ENCODE measurements around the gene FIBIN.

The FIBIN gene

DNA sequence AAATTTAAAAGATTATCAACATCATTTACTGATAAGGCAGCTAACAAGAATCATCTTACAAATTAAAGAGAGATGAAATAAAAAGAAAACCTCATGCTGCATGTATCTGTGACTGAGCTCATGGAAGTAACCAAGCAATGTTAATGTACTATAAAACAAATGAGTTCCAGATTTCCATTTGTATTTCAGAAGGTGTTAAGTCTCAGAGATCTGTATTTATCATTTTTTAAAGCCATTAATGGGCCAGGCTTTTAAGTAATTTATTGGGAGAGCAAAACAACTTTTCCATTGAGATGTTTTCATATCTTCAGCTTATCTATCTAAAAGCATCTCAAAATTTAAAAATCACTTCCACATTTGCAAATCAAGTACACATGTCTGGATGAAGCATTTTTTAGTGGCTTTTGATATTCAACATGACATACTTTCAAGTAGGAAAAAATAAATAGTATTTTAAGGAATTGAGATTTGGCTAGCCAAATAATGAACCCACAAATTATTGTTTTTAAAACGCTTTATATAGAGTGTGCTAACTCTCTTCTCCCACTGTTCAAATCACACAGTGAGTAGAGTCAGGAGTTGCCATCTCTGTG is 28.8 kb downstream of the FIBIN start:
- POLR2A ChIA-PET: no interaction called here
- TF ChIP-seq, protein P1, sequence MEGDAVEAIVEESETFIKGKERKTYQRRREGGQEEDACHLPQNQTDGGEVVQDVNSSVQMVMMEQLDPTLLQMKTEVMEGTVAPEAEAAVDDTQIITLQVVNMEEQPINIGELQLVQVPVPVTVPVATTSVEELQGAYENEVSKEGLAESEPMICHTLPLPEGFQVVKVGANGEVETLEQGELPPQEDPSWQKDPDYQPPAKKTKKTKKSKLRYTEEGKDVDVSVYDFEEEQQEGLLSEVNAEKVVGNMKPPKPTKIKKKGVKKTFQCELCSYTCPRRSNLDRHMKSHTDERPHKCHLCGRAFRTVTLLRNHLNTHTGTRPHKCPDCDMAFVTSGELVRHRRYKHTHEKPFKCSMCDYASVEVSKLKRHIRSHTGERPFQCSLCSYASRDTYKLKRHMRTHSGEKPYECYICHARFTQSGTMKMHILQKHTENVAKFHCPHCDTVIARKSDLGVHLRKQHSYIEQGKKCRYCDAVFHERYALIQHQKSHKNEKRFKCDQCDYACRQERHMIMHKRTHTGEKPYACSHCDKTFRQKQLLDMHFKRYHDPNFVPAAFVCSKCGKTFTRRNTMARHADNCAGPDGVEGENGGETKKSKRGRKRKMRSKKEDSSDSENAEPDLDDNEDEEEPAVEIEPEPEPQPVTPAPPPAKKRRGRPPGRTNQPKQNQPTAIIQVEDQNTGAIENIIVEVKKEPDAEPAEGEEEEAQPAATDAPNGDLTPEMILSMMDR (IDR thresholded peaks at IDR 0.05; ENCODE audit: insufficient read depth, low read length, missing control alignments): no peak
- H3K4me3 ChIP-seq (ENCODE audit: low read depth, low read length): no peak overlapping the region
- DNase-seq (ENCODE audit: low read depth, low spot score): no peak
- CTCF ChIA-PET: interaction anchor here (0.8 kb wide), 1 partner anchor 38 kb away, joined by 4 read pairs; no protein-coding TSS in a partner anchor

DNA sequence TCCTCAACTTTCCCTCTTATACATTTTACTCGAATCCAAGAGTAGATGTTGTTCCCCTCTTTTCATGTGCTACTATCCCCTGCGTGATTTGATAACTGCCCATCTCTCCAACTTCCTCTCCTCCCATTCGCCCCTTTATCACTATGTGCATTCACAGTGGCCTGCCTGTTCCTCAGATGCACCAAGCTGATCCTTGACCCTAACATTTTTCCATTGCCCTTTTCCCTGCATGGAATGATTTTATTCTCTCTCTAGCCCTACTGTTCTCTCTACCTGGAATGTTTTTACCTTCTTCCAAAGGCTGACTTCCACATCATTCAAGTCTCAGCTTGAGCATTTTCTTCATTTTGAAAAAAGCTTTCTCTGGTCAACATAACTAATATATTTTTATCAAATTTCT is 31.0 kb downstream of the FIBIN start:
- ChIA-PET POLR2A (no interaction called here), CTCF (no interaction called here)
- no peak for DNase-seq (ENCODE audit: low read depth, low spot score)
- TF ChIP-seq, protein P1 (IDR thresholded peaks at IDR 0.05; ENCODE audit: insufficient read depth, low read length, missing control alignments): no peak
- H3K4me3 ChIP-seq (ENCODE audit: low read depth, low read length): no peak overlapping the region

DNA sequence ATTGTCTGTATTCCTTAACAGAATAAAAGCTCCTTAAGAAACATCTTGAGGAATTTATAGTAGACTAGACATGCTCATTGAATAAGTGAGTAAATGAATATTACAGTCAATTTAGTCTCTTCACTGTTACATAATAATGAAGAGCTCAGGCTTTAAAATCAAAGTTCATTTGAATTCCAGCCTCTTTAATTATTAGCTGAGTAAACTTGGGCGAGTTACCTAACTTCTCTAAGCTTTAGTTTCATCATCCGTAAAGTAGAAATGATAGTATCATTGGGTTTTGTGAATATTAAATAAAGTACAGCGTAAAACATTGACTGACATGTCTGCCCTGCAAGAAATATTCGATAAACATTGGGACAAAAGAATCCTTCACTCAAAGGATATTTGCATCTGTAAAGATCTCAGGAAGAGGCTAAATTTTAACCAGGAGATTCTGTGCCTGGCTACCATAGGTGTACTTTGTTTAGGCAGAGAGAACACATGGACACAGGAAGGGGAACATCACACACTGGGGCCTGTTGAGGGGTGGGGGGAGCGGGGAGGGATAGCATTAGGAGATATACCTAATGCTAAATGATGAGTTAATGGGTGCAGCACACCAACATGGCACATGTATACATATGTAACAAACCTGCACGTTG is 31.5 kb downstream of the FIBIN start:
- TF ChIP-seq, protein P1 (IDR thresholded peaks at IDR 0.05; ENCODE audit: insufficient read depth, low read length, missing control alignments): no peak
- POLR2A ChIA-PET: no interaction called here
- CTCF ChIA-PET: no interaction called here
- no peak overlapping the region for H3K4me3 ChIP-seq (ENCODE audit: low read depth, low read length)
- DNase-seq (ENCODE audit: low read depth, low spot score): no peak

DNA sequence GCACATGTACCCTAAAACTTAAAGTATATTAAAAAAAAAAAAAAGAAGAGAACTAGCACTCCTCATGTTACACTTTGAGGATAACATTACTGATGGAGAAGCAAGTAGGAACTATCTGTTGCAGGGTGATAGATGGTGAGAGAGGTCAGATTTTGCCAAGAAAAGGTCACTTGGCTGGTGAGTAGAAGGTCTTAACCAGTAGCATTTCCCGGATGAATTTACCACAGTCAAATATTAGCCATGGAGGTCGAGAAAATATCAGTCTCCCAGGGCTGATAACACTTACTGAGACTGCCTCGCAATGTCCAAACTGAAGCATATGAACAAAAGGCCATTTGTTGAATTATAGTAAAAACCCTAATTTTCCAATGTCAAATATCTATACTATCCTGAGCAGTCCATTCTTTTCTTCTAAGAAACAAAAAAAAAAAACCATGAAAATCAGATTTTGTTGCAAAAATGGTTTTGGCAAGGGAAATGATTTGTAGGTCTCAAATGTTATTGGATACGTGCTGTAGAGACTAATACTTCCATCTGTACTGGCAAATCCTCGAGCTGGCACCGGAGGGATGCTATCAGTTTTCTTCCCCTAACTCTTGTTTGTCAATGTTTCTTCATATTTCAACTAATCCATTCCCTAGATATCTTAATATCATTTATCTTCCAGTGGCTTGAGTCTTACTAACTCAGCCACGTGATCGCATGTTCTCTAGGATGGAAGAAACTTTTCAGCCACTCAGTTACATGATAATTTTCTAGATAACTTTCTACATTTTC is 32.2 kb downstream of the FIBIN start:
- CTCF ChIA-PET: no interaction called here
- H3K4me3 ChIP-seq (ENCODE audit: low read depth, low read length): no peak overlapping the region
- POLR2A ChIA-PET: no interaction called here
- no peak for DNase-seq (ENCODE audit: low read depth, low spot score)
- TF ChIP-seq, protein P1 (IDR thresholded peaks at IDR 0.05; ENCODE audit: insufficient read depth, low read length, missing control alignments): no peak

DNA sequence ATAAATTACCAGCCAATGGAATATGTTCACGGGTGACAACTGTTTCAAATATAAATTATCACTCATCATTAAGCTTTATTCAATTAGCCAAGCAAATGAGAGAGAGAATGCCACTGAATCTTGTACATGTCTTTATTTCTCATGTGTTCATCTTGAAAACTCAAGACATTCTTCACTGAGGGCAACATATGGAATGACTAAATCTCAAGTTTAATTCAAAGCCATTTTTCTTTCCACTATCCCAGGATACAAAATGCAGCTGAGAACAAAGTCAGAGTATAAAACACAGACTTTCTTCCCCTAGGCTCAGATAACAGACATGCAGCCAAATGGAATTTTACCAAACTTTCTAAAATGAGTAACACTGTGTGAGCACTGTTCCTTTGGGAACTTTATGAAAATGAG is 34.7 kb downstream of the FIBIN start:
- POLR2A ChIA-PET: no interaction called here
- CTCF ChIA-PET: interaction anchor here (1.6 to 1.9 kb wide), 2 partner anchors 9 to 14 kb away, joined by 3 to 5 read pairs; no protein-coding TSS in a partner anchor

DNA sequence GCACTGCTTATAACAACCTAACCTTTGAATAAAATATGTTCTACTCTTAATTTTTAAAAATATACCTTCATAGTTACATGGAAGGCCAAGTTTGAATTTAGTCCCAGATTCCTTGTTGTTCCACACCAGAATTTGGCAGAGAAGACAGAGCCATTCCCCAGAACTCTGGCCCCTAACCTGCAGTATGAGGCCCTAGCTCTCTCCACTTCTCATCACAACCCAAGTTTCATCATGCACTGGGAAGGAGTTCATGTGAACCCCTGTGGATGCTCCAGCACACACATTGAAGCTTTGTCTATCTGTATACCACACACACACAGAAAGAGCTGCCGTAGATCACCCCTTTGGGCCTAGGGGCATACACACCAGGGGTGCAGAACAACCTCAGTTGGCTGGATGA is 36.1 kb downstream of the FIBIN start:
- ChIA-PET CTCF (no interaction called here), POLR2A (no interaction called here)
- DNase-seq (ENCODE audit: low read depth, low spot score): no peak
- H3K4me3 ChIP-seq (ENCODE audit: low read depth, low read length): no peak overlapping the region
- TF ChIP-seq, protein P1 (IDR thresholded peaks at IDR 0.05; ENCODE audit: insufficient read depth, low read length, missing control alignments): no peak

More for the DNA sequence above, 34.7 kb downstream of the FIBIN start:
- no peak for DNase-seq (ENCODE audit: low read depth, low spot score)
- no peak overlapping the region for H3K4me3 ChIP-seq (ENCODE audit: low read depth, low read length)
- TF ChIP-seq, protein P1 (IDR thresholded peaks at IDR 0.05; ENCODE audit: insufficient read depth, low read length, missing control alignments): no peak

Measured in AG04449 (cell line).